ENCODE data around the gene MAPK9. TPM values are rescaled to one million over a fixed set of nuclear protein-coding genes. Genes with fewer than 3 reads are reported as not detected.

The MAPK9 gene
- total RNA-seq, 2 experiments from 2014 or later, result 21.2 to 21.7 TPM

- H3K27ac ChIP-seq (ENCODE audit: low read depth in 1 of 2, low read length in 2 of 2), result no peak overlapping the region
- no peak for TF ChIP-seq CTCF (IDR thresholded peaks at IDR 0.05)
- Mint-ChIP-seq H3K4me3 (no peak overlapping the region), H3K4me1 (ENCODE audit: low read depth) (no peaks in the 10 kb centered on the region), H3K27ac (no peak overlapping the region), H3K27me3 (peaks cover 15% of the 10 kb centered on the region), H3K36me3 (ENCODE audit: low read depth) (no peaks in the 10 kb centered on the region), H3K9me3 (no peaks in the 10 kb centered on the region)
- intact Hi-C loops (cut with DNase I, micrococcal nuclease), result no loop called here
- no peaks in the 10 kb centered on the region for H3K4me1 ChIP-seq (ENCODE audit: insufficient read depth, low read length)
- DNase-seq (no peak), ATAC-seq (ENCODE audit: poor library complexity) (no peak)
- H3K27me3 ChIP-seq (ENCODE audit: control insufficient read depth in 1 of 2, insufficient read depth in 2 of 2, low read length in 2 of 2), result peaks cover 0 to 4% of the 10 kb centered on the region in 2 experiments
- peaks cover 0 to 23% of the 10 kb centered on the region in 2 experiments for H3K9me3 ChIP-seq (ENCODE audit: control insufficient read depth in 1 of 2, insufficient read depth in 1 of 2, low read length in 2 of 2)
- H3K4me3 ChIP-seq (ENCODE audit: low read length), result no peak overlapping the region
- POLR2A ChIA-PET, result no interaction called here
- no peaks in the 10 kb centered on the region for H3K36me3 ChIP-seq (ENCODE audit: insufficient read depth, low read length)
- CTCF ChIA-PET, result no interaction called here
Measured at GRCh38 chr5:180193749-180194375, 98.0 kb downstream of the MAPK9 start.

DNA sequence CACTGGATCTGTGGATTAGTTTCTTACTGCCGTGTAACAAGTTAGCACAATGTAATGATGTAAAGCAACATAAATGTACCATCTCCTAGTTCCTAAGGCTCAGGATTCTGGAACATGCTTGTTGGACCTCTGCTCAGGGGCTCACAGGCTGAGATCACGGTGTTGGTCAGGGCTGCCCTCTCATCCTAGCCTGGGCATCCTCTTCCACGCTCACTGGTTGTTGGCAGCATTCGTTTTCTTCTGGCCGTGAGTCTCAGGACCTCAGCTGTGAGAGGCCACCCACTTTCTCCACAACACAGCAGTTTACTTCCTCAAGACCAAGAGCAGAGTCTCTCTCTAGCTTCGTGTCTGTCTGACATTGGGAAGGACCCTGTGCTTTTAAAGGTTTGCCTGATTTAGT is 100.2 kb downstream of the MAPK9 start:
- Histone ChIP-seq H3K4me3 (ENCODE audit: low read length) (no peak overlapping the region), H3K36me3 (ENCODE audit: insufficient read depth, low read length) (no peaks in the 10 kb centered on the region), H3K27me3 (ENCODE audit: control insufficient read depth in 1 of 2, insufficient read depth in 2 of 2, low read length in 2 of 2) (no peaks in the 10 kb centered on the region), H3K4me1 (ENCODE audit: insufficient read depth, low read length) (no peaks in the 10 kb centered on the region), H3K9me3 (ENCODE audit: control insufficient read depth in 1 of 2, insufficient read depth in 1 of 2, low read length in 2 of 2) (peaks cover 4 to 15% of the 10 kb centered on the region in 2 experiments), H3K27ac (ENCODE audit: low read depth in 1 of 2, low read length in 2 of 2) (no peak overlapping the region)
- no peak for DNase-seq
- H3K27me3 Mint-ChIP-seq, result peaks cover 4% of the 10 kb centered on the region
- no peak overlapping the region for H3K4me3 Mint-ChIP-seq
- no peak for TF ChIP-seq CTCF (IDR thresholded peaks at IDR 0.05)
- no peak overlapping the region for H3K27ac Mint-ChIP-seq
- ATAC-seq (ENCODE audit: poor library complexity), result no peak
- no peaks in the 10 kb centered on the region for H3K4me1 Mint-ChIP-seq (ENCODE audit: low read depth)
- intact Hi-C loops (cut with DNase I, micrococcal nuclease), result no loop called here
- POLR2A ChIA-PET, result no interaction called here
- no peaks in the 10 kb centered on the region for H3K36me3 Mint-ChIP-seq (ENCODE audit: low read depth)
- peaks cover 6% of the 10 kb centered on the region for H3K9me3 Mint-ChIP-seq
- CTCF ChIA-PET, result no interaction called here

DNA sequence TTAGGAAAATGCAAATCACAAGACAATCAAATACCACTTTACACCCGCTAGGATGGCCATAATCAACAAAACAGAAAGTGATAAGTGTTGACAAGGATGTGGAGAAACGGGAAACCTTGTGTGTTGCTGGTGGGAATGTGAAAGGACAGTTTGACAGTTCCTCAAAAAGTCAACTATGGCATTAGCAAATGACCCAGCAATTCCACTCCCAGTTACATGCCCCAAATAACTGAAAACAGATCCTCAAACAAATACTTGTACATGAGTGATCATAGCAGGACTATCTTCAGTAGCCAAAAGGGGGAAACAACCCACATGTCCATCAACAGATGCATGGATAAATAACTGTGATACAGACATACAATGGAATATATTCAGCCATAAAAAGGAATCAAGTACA is 104.1 kb downstream of the MAPK9 start:
- TF ChIP-seq CTCF (IDR thresholded peaks at IDR 0.05), result no peak
- H3K9me3 ChIP-seq (ENCODE audit: control insufficient read depth in 1 of 2, insufficient read depth in 1 of 2, low read length in 2 of 2), result peaks cover 4 to 15% of the 10 kb centered on the region in 2 experiments
- no peak for ATAC-seq (ENCODE audit: poor library complexity)

More for the DNA sequence above, 104.1 kb downstream of the MAPK9 start:
- Mint-ChIP-seq H3K27ac (no peak overlapping the region), H3K36me3 (ENCODE audit: low read depth) (no peaks in the 10 kb centered on the region), H3K27me3 (no peaks in the 10 kb centered on the region), H3K4me1 (ENCODE audit: low read depth) (no peaks in the 10 kb centered on the region), H3K9me3 (peaks cover 9% of the 10 kb centered on the region), H3K4me3 (no peak overlapping the region)
- no peak overlapping the region for H3K27ac ChIP-seq (ENCODE audit: low read depth in 1 of 2, low read length in 2 of 2)
- intact Hi-C loops (cut with DNase I, micrococcal nuclease), result no loop called here
- no peak for DNase-seq
- H3K27me3 ChIP-seq (ENCODE audit: control insufficient read depth in 1 of 2, insufficient read depth in 2 of 2, low read length in 2 of 2), result no peaks in the 10 kb centered on the region
- ChIA-PET CTCF (no interaction called here), POLR2A (no interaction called here)
- H3K4me1 ChIP-seq (ENCODE audit: insufficient read depth, low read length), result no peaks in the 10 kb centered on the region
- H3K36me3 ChIP-seq (ENCODE audit: insufficient read depth, low read length), result no peaks in the 10 kb centered on the region
- H3K4me3 ChIP-seq (ENCODE audit: low read length), result no peak overlapping the region

Other genes with a start within 250 kb of the MAPK9 start
- 10 to 100 TPM; 18.2 to 19.1 TPM for gene RNF130, start 220.3 kb downstream of the MAPK9 start, total RNA-seq
- not detected for gene RASGEF1C, start 82.9 kb downstream of the MAPK9 start, total RNA-seq
- gene GFPT2, start 61.3 kb upstream of the MAPK9 start, total RNA-seq, result 1 to 10 TPM; 1.1 to 1.5 TPM
- 10 to 100 TPM; 12.5 to 13.8 TPM for gene CNOT6, start 202.3 kb upstream of the MAPK9 start, total RNA-seq

Data from CD4-positive, alpha-beta T cell (primary cell).